MM.1S (cell line): Measurements from ENCODE around the gene DLD.

ENCODE experiments used
- DNase-seq: peaks from one replicate; pipeline ENCODE4 v3.0.0-alpha.2; 2015
- H2AFZ ChIP-seq: fragments of 300-600 bp; sonication (generic); 2 replicates; pipeline ENCODE4 v1.6.0; 2016; ENCODE audit warnings: antibody characterized with exemption, low read length
- H3F3A ChIP-seq: fragments of 300-600 bp; sonication (generic); 2 replicates; pipeline ENCODE4 v1.6.1; 2016; ENCODE audit warnings: mild to moderate bottlenecking, antibody characterized with exemption, low read length, moderate library complexity, mixed read lengths; ENCODE audit not compliant: insufficient read depth
- H3K27ac ChIP-seq: fragments of 300-600 bp; sonication (generic); 2 replicates; pipeline ENCODE4 v1.5.1; 2016; ENCODE audit warnings: mild to moderate bottlenecking, low read length
- H3K27me3 ChIP-seq: fragments of 300-600 bp; sonication (generic); replicated peaks from 2 replicates; pipeline ENCODE4 v1.6.0; 2016; ENCODE audit warnings: low read length; ENCODE audit not compliant: insufficient read depth
- H3K36me3 ChIP-seq: fragments of 300-600 bp; sonication (generic); replicated peaks from 2 replicates; pipeline ENCODE4 v1.6.1; 2016; ENCODE audit warnings: mild to moderate bottlenecking, low read length, mixed read lengths; ENCODE audit not compliant: insufficient read depth
- H3K4me1 ChIP-seq: fragments of 300-600 bp; sonication (generic); 2 replicates; pipeline ENCODE4 v1.6.1; 2016; ENCODE audit warnings: low read length, mixed read lengths
- H3K4me2 ChIP-seq: fragments of 300-600 bp; sonication (generic); 2 replicates; pipeline ENCODE4 v1.6.0; 2016; ENCODE audit warnings: low read depth, low read length
- H3K4me3 ChIP-seq: fragments of 300-600 bp; sonication (generic); 2 replicates; pipeline ENCODE4 v1.5.1; 2016; ENCODE audit warnings: low read length, mixed read lengths
- H3K79me2 ChIP-seq: fragments of 300-600 bp; sonication (generic); 2 replicates; pipeline ENCODE4 v1.6.1; 2016; ENCODE audit warnings: mixed run types, low read length, mixed read lengths
- H3K9ac ChIP-seq: fragments of 300-600 bp; sonication (generic); 2 replicates; pipeline ENCODE4 v1.6.1; 2016; ENCODE audit warnings: low read length, mixed read lengths
- H3K9me2 ChIP-seq: fragments of 300-600 bp; sonication (generic); replicated peaks from 2 replicates; pipeline ENCODE4 v1.6.1; 2016; ENCODE audit warnings: mild to moderate bottlenecking, low read length, mixed read lengths; ENCODE audit not compliant: insufficient read depth
- H3K9me3 ChIP-seq: fragments of 300-600 bp; sonication (generic); replicated peaks from 2 replicates; pipeline ENCODE4 v1.6.1; 2016; ENCODE audit warnings: mild to moderate bottlenecking, low read length, mixed read lengths; ENCODE audit not compliant: insufficient read depth
- H4K20me1 ChIP-seq: fragments of 300-600 bp; sonication (generic); 2 replicates; pipeline ENCODE4 v1.6.1; 2016; ENCODE audit warnings: mild to moderate bottlenecking, low read length, moderate library complexity, mixed read lengths; ENCODE audit not compliant: insufficient read depth
- EZH2 ChIP-seq: fragments of 300-600 bp; sonication (generic); optimal IDR thresholded peaks from 2 replicates; pipeline ENCODE3; 2017; ENCODE audit warnings: low read depth, mild to moderate bottlenecking, antibody characterized with exemption, low read length, mixed read lengths
- EZH2phosphoT487 ChIP-seq: fragments of 300-600 bp; sonication (generic); IDR thresholded peaks from 2 replicates; pipeline ENCODE4 v1.6.1; 2018; ENCODE audit warnings: antibody characterized with exemption, low read length
- TF ChIP-seq, protein P1 (sequence below): fragments of 300-600 bp; sonication (generic); IDR thresholded peaks from 2 replicates; pipeline ENCODE4 v1.5.1; 2016; ENCODE audit warnings: antibody characterized with exemption, low read length, mixed read lengths

Gene DLD

DNA sequence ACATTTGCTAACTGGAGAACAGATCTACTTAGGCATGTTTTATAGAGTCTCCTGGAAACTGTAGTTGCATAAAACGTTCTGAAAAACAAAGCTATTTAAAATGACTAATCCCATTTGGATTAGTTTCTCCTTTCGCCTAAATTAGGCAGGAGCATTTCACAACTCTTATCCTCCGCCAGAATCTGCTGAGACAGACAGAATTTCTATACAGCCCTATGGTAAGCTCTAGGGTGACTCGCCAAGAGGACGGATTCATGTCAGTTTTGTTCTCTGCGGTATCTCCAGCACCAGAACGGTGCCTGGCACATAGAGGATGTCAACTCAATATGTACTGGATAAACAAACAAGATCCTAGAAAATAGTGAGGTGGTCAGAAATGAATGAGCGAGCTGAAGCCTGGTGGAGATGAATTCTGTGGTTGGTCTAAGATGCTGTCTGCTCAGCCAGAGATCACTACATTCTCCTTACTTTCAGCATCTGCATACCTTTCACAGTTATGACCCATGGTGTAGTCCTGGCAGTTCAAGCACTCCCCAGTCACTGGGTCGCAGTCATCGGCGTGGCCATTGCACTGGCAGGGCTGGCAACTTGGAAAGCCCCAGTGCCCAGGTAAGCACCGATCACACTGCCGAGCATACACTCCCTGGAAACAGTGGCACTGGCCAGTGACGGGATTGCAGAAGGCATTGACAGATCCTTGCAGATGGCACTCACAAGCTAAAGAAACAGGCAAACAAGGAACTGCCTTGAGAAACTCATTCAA is 68.0 kb downstream of the DLD start:
- Histone ChIP-seq H3K4me1 (no peaks in the 10 kb centered on the region), H3K79me2 (no peaks in the 10 kb centered on the region), H3K9me2 (no peaks in the 10 kb centered on the region), H3K4me3 (no peak overlapping the region), H3K9ac (no peak overlapping the region), H3K27me3 (no peaks in the 10 kb centered on the region), H3K36me3 (no peaks in the 10 kb centered on the region), H3K27ac (no peak overlapping the region), H3K4me2 (no peak overlapping the region), H3F3A (no peaks in the 10 kb centered on the region), H2AFZ (no peak overlapping the region), H4K20me1 (no peaks in the 10 kb centered on the region), H3K9me3 (no peaks in the 10 kb centered on the region)
- DNase-seq, result no peak
- no peak for TF ChIP-seq EZH2phosphoT487
- no peak for TF ChIP-seq EZH2
- TF ChIP-seq, protein P1, sequence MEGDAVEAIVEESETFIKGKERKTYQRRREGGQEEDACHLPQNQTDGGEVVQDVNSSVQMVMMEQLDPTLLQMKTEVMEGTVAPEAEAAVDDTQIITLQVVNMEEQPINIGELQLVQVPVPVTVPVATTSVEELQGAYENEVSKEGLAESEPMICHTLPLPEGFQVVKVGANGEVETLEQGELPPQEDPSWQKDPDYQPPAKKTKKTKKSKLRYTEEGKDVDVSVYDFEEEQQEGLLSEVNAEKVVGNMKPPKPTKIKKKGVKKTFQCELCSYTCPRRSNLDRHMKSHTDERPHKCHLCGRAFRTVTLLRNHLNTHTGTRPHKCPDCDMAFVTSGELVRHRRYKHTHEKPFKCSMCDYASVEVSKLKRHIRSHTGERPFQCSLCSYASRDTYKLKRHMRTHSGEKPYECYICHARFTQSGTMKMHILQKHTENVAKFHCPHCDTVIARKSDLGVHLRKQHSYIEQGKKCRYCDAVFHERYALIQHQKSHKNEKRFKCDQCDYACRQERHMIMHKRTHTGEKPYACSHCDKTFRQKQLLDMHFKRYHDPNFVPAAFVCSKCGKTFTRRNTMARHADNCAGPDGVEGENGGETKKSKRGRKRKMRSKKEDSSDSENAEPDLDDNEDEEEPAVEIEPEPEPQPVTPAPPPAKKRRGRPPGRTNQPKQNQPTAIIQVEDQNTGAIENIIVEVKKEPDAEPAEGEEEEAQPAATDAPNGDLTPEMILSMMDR, result no peak

- DNase-seq, result no peak
- Histone ChIP-seq H3K36me3 (no peaks in the 10 kb centered on the region), H3K9ac (no peak overlapping the region), H3K9me3 (no peaks in the 10 kb centered on the region), H3K9me2 (no peaks in the 10 kb centered on the region), H3F3A (no peaks in the 10 kb centered on the region), H3K79me2 (no peaks in the 10 kb centered on the region), H3K4me3 (no peak overlapping the region), H4K20me1 (no peaks in the 10 kb centered on the region), H3K4me2 (no peak overlapping the region), H2AFZ (no peak overlapping the region), H3K27me3 (no peaks in the 10 kb centered on the region), H3K4me1 (no peaks in the 10 kb centered on the region), H3K27ac (no peak overlapping the region)
- no peak for TF ChIP-seq EZH2phosphoT487
- TF ChIP-seq, protein P1, result no peak
- no peak for TF ChIP-seq EZH2
Measured at GRCh38 chr7:107959527-107959898, 68.5 kb downstream of the DLD start.

- DNase-seq, result no peak
- H3K4me2 ChIP-seq, result no peak overlapping the region
- H3K36me3 ChIP-seq, result no peaks in the 10 kb centered on the region
- H2AFZ ChIP-seq, result no peak overlapping the region
- H3K9me2 ChIP-seq, result no peaks in the 10 kb centered on the region
- no peaks in the 10 kb centered on the region for H3F3A ChIP-seq
- H3K27me3 ChIP-seq, result no peaks in the 10 kb centered on the region
- no peak overlapping the region for H3K27ac ChIP-seq
- H4K20me1 ChIP-seq, result no peaks in the 10 kb centered on the region
- H3K4me1 ChIP-seq, result no peaks in the 10 kb centered on the region
- no peak overlapping the region for H3K4me3 ChIP-seq
- TF ChIP-seq, protein P1, result no peak
- TF ChIP-seq EZH2, result no peak
- TF ChIP-seq EZH2phosphoT487, result no peak
- no peaks in the 10 kb centered on the region for H3K9me3 ChIP-seq
- no peak overlapping the region for H3K9ac ChIP-seq
- no peaks in the 10 kb centered on the region for H3K79me2 ChIP-seq
Measured at GRCh38 chr7:107960272-107960671, 69.3 kb downstream of the DLD start.
